Left cardiac atrium (tissue), 4 donors: ENCODE data around the gene AJM1. TPM values are rescaled to one million over a fixed set of nuclear protein-coding genes. Genes with fewer than 3 reads are reported as not detected.
"Not testable (repeated sequence)": the region's sequence is repeated elsewhere in the genome, so short reads cannot be mapped to it uniquely, and the experiment has no call there.

ENCODE experiments used
- ATAC-seq, 2 donors: fragments of 200-7000 bp; cut with Tn5 transposase; one replicate each; pipeline ENCODE4 v1.9.1; 2020; ENCODE audit warnings: mild to moderate bottlenecking in 2 of 2, moderate library complexity in 2 of 2
- DNase-seq: peaks from one replicate; pipeline ENCODE4 v3.0.0-alpha.2; 2020
- intact Hi-C, 2 donors: fragments of 100-400 bp; cut with DNase I; formaldehyde crosslinking; loops; one replicate each; pipeline versions ENCODE4 v1.14.1 to v1.15.1; 2022 to 2023
- total RNA-seq, 2 donors: library from RNA; stranded (reverse); fragmentation: NEBNext Ultra II Directional; extraction: Animal tissue kit (Norgen Biotek cat#: 25700); gene quantifications; one replicate each; pipeline ENCODE4 v1.2.1, GENCODE V29; 2021
- donor health status: DM: no; HTN: yes; CAD: no.
- donor health status: DM: no; HTN: yes; CAD: no; lungs with severe emphysema.
- donor health status: DM: yes; HTN: yes; CAD: no.
- donor health status: Dilated cardiomyopathy.

AJM1 gene
- total RNA-seq, 2 donors from 2014 or later: 5.0 to 9.6 TPM

DNA sequence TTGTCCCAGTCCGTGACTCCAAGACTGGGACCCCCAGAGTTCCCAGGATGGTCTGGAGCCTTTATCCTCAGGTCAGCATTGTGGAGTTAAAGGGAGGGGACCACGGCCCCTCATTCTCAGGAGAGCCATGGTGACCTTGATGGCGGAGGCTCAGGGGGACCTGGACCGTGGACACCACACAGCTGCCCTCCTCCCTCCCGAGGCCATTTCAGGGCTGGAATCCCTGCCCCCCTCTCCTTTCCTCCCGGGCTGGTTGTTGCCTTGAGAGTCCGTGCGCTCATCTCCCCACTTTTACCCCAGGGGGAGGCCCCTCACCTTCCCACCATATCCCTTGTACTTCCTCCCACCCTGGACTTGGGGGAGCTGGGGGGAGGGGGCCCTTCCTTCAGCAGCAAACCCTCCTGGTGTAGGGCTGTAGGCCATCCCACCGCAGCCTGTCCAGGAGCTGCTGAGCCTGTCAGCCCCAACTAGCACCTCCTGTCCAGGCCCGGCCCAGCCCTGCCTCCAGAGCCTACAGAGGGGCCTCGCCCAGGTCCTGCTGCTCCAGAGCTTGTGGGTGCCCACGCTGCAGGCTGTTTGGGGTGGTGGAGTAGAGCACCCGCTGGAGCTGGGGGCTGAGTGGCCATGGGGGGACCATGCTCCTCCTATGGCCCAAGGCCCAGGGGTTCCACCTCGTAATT, 14.3 kb upstream of the AJM1 start:
- DNase-seq (no peak), ATAC-seq (no peak)
- intact Hi-C loops: no loop called here

- intact Hi-C loops: no loop called here
- ATAC-seq: no peak
- no peak for DNase-seq
Measured at GRCh38 chr9:136828474-136829140, 13.7 kb upstream of the AJM1 start.

- intact Hi-C loops: no loop called here
- ATAC-seq (no peak), DNase-seq (no peak)
Measured at GRCh38 chr9:136829412-136829811, 12.9 kb upstream of the AJM1 start.

- peak; percentile 11 for DNase-seq
- intact Hi-C loops: no loop called here
- no peak for ATAC-seq
Measured at GRCh38 chr9:136829981-136830885, 12.0 kb upstream of the AJM1 start.

DNA sequence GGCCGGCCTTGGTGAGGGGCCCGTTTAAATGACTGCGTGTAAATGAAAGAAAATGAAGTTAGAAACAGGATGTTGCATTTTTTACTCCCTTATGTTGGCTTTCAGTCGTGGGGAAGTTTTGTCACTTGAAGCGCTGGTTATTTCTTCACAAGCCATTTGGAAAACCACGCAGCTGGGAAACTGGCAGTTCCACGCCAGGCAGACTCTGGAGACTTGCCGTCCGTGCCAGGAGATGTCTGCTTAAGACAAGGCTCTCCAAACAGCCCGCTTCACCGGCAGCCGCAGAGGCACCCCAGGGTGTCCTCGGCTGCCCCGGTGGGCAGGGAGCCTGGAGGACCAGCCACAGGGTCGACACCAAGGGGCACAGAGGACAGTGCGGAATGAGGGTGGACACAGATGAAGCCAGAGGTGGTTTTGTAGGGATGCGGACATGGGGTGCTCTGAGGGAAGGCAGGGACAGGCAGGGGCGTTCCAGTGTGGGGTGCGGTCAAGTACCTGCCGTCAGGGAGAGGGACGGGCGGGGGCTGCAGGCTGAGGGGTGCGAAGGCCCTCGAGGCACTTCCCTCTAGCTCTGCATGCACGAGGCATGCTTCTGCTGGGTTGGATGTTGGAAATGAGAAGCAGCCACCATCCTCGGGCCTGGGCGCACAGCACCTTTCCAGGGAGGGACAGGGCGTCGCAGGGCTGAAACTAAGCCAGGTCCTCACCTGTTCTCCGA, 11.1 kb upstream of the AJM1 start:
- ATAC-seq (no peak), DNase-seq (peak; percentile 12)
- intact Hi-C loops: no loop called here

DNA sequence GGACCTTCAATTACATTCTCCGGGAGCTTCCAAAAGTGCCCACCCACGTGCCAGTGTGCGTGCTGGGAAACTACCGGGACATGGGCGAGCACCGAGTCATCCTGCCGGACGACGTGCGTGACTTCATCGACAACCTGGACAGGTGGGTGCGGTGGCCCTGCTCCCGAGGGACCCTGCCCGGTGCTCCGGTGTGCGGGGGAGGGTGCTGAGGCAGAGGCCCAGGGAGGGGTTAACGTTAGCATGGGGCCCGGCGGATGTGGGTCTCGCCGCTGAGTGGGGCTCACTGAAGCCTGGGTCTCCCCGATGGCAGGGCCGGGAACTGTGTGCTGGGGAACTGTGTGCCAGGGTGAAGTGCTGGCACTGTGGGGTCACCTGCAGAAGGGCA, 10.6 kb upstream of the AJM1 start:
- ATAC-seq (no peak), DNase-seq (peak; percentile 21)
- intact Hi-C loops: no loop called here

DNA sequence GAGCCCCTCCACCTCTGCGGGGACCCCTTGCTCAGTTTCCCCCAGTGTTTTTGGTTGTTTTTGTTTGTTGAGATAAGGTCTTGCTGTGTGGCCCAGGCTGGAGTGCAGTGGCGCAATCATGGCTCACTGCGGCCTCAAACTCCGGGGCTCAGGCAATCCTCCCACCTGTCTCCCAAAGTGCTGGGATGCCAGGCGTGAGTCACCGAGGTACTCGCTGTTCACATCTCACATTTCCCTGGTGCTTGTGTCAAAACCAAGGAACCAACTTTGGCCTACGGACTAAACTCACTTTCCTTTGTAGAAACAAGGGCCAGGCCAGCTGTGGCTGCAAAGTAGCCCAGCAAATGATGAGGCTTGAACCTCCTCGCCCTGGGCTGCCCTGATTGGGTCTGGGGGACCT, 9.7 kb upstream of the AJM1 start:
- DNase-seq (peak; percentile 7), ATAC-seq (no peak)
- intact Hi-C loops: no loop called here

GRCh38 chr9:136833381-136834048, 8.8 kb upstream of the AJM1 start:
- DNase-seq: peak; percentile 11
- ATAC-seq, intact Hi-C loops: not testable (repeated sequence)

GRCh38 chr9:136835162-136835931, 6.9 kb upstream of the AJM1 start:
- DNase-seq: peak; percentile 10
- no peak for ATAC-seq
- intact Hi-C loops: no loop called here

DNA sequence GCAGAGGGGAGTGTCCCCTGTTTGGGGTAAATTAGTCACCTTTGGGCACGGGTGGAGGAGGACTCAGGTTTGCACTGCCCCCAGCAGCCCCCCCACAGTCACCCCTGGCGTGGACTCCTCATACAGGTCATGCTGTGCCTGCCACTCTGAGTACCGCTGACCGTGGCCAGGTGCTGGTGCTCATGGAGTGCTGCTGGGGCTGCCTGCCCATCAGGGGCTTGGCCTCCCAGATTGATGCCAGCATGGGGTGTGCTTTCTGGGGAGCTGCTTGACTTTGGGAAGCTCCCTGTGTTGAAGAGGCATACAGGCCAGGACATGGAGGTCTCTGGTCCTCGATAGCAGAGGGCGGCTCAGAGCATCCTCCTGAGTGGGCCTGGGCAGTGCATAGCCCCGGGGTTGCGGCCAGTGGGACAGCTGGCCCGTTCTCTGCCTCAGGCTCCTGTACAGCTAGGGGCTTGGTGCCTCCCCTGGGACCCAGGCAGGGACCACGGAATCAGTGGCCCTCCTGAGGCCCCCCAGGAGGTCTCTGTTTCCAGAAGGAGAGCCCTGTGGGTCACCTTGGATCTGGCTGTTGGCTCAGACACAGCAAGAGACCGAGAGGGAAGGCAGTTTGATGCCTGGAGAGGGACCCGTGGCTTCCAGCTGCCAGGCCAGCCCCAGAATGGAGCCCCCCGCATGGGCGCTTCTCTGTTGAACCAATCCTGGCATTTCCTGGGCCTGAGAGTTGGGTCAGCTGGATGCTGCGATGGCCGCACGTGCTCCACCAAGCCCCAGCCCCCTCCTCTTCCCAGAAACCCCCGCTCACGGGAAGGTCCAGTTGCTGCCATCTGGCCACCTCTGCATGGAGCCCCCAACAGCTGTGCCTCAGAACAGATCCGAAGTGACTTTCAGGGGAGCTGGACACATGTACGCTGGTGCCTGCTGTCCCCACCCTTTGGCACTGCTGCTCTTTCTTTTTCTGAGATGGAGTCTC, 6.1 kb upstream of the AJM1 start:
- peak; percentile 17 for DNase-seq
- intact Hi-C loops: no loop called here
- ATAC-seq: no peak

- ATAC-seq (no peak), DNase-seq (no peak)
- intact Hi-C loops: no loop called here
Measured at GRCh38 chr9:136837146-136837855, 5.0 kb upstream of the AJM1 start.

DNA sequence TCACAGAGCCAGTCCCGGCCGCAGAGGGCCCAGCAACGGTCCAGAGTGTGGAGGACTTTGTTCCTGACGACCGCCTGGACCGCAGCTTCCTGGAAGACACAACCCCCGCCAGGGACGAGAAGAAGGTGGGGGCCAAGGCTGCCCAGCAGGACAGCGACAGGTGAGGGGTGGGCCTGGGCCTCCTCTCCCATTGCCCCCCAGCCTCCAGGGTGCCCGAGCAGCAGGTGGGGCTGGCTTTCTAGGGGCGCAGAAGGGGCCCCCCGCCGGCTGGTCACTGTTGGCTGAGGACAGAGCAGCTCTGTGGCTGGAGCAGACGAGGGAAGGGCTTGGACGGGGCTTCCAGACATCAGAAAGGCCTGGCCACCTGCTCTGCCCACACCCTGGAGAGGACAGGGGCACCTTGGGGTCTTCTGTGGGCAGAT, 4.4 kb upstream of the AJM1 start:
- intact Hi-C loops, ATAC-seq, DNase-seq: not testable (repeated sequence)

DNA sequence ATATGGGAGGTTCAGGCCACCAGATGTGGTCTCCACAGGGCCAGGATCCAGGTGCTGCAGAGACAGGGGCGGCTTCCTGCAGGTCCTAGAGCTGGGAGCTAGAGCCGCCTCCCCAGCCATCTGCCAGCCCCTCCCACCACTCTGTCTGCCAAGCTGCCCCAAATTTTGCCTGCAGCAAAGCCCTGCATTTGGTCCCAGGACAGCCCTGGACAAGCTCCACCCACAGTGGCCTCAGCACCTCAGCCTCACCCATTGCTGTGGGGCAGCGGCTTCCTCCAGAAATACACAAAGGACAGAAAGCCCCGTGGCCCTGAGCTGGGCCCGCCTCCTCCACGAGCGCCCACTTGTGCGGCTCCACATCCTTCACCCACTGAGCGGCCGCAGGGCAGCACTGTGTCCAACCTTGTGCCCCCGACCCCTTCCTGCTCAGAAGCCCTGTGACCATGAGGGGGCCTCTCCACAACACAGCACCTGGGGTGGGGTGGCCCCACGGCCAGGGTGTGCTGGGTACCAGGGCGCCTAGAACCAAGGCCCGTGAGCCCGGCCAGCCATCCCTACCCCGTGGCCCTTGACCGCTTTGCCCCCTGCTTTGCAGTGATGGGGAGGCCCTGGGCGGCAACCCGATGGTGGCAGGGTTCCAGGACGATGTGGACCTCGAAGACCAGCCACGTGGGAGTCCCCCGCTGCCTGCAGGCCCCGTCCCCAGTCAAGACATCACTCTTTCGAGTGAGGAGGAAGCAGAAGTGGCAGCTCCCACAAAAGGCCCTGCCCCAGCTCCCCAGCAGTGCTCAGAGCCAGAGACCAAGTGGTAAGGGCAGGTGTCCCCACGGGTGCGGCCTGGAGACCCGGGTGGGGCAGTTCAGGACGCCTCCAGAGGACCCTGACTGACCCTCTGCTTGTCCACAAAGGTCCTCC, 3.7 kb upstream of the AJM1 start:
- intact Hi-C loops: no loop called here
- no peak for ATAC-seq
- no peak for DNase-seq

DNA sequence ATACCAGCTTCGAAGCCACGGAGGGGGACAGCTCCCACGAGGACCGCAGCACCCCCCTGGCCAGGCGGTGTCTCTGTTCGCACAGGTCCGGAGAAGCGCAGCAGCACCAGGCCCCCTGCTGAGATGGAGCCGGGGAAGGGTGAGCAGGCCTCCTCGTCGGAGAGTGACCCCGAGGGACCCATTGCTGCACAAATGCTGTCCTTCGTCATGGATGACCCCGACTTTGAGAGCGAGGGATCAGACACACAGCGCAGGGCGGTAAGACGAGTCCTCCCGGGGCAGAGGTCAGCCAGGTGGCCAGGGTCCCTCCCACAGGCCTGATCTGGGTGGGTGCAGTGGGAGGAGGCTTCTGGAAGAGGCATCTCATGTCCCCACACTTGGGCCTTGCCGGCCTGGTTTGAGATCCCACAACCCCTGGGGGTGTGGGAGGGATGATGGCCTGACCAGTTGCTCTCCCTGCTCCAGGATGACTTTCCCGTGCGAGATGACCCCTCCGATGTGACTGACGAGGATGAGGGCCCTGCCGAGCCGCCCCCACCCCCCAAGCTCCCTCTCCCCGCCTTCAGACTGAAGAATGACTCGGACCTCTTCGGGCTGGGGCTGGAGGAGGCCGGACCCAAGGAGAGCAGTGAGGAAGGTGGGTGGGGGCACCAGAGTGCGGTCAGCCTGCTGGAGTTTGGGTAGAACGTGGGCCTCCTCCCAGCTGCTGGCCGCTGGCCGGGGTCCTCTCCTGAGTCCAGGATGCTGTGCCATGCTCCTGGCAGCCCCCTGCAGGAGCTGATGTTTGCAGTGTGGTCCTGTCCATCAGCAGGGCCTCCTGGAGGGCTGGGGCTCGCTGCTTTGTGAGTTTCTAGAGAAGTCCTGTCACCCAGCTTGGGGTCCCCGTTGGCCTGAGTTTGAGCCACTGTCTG, 2.8 kb upstream of the AJM1 start:
- intact Hi-C loops: loop anchor here in 1 of 2 donors (10.0 kb wide), 1 partner anchor 45 kb away; the partner anchor contains the start of genes CCDC183 and TMEM141
- DNase-seq (no peak), ATAC-seq (no peak)
